22Rv1 (cell line): ENCODE data around the gene TEKTIP1.
"Not testable (repeated sequence)": the region's sequence is repeated elsewhere in the genome, so short reads cannot be mapped to it uniquely, and the experiment has no call there.

ENCODE experiments used
- H3K27ac ChIP-seq: fragments of 450-650 bp; 2 replicates; pipeline ENCODE4 v1.5.1; 2017
- CTCF ChIP-seq: fragments of 450-650 bp; IDR thresholded peaks from 2 replicates; pipeline ENCODE4 v1.5.1; 2017; ENCODE audit warnings: mild to moderate bottlenecking
- ZFX ChIP-seq: fragments of 450-650 bp; IDR thresholded peaks from 2 replicates; pipeline ENCODE4 v1.6.1; 2017; ENCODE audit warnings: antibody characterized with exemption, borderline replicate concordance

The TEKTIP1 gene

DNA sequence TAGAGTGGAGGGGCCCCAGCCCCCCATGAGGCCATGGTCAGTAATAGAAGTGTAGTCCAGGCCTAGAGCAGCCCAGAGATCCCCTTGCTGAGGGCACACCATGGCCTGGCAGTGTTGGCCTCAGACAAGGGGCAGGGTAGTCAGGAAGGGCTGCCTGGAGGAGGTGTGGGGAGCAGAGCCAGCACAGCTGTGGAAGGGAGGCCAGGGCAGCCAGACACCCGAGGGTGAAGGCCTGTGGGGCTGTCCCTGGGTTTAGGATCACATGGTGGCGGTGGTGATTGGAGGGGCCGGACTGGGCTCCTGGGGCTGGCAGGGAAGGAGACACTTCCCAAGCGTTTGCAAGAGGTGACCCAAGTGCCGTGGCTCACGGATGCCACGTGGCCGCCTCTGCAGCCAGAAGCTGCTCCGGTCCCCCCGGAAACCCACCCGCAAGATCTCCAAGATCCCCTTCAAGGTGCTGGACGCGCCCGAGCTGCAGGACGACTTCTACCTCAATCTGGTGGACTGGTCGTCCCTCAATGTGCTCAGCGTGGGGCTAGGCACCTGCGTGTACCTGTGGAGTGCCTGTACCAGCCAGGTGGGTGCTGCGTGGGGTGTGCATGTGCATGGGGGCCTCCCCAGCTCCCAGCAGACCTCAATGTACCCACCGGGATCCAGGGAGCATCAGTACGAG is 11.6 kb upstream of the TEKTIP1 start:
- TF ChIP-seq ZFX (no peak), CTCF (no peak)
- H3K27ac ChIP-seq: no peak overlapping the region

DNA sequence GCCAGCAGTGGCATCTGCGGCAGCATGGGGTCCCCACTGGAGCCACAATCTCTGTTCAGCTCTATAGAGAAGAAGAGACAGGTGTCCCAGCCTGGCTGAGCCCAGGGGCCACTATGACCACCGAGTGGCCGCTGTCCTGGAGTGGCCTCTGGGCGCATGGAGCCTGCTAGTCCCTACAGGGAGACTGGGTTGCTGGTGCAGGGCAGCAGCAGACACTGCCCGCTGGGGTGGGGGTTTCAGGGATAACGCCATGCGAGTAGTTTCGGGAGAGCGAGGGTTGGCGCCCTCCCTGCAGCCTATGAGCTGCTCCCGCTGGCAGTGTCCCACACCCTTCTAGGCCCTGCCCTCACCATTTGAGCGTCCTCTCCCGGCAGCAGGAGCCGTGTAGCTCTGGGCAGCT is 10.9 kb upstream of the TEKTIP1 start:
- TF ChIP-seq ZFX (no peak), CTCF (no peak)

GRCh38 chr19:3528539-3529211 is 10.3 kb upstream of the TEKTIP1 start:
- TF ChIP-seq CTCF (no peak), ZFX (no peak)
- no peak overlapping the region for H3K27ac ChIP-seq

More for the DNA sequence above, 10.9 kb upstream of the TEKTIP1 start:
- H3K27ac ChIP-seq: no peak overlapping the region

- H3K27ac ChIP-seq: not testable (repeated sequence)
Observed at GRCh38 chr19:3529299-3529698, 9.7 kb upstream of the TEKTIP1 start.

- no peak for TF ChIP-seq CTCF
- TF ChIP-seq ZFX: no peak
- H3K27ac ChIP-seq: no peak overlapping the region
Observed at GRCh38 chr19:3530389-3530788, 8.6 kb upstream of the TEKTIP1 start.

- TF ChIP-seq ZFX: no peak
- no peak for TF ChIP-seq CTCF
- H3K27ac ChIP-seq: no peak overlapping the region
Observed at GRCh38 chr19:3531716-3532115, 7.3 kb upstream of the TEKTIP1 start.

DNA sequence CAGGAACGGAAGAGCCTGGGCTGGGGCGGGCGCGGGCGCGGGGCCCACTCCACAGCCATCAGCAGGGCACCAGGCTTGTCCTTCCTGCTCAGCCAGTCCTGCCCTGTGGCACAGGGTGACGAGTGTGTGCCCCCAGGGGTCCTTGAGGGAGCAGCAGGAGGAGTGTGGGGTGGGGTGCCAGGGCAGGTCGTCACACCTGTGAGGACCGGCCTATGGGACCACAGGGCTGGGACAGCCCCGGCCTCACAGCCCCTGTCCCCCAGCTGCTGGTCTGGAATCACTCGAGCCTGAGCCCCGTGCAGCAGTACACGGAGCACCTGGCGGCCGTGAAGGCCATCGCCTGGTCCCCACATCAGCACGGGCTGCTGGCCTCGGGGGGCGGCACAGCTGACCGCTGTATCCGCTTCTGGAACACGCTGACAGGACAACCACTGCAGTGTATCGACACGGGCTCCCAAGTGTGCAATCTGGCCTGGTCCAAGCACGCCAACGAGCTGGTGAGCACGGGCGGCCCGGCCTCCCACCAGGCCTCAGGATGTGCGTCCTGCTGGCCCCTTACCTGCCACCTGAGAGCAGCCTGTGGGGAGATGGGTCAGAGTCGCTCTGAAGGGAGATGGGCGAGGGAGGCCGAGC is 6.7 kb upstream of the TEKTIP1 start:
- no peak overlapping the region for H3K27ac ChIP-seq
- no peak for TF ChIP-seq CTCF
- TF ChIP-seq ZFX: no peak
